Measurements from ENCODE around the gene ANKRD35. TPM values are rescaled to one million over a fixed set of nuclear protein-coding genes. Genes with fewer than 3 reads are reported as not detected.
A peak's percentile ranks its signal among the peaks of the same experiment; 100 is the strongest.

ANKRD35 gene
- total and polyA plus RNA-seq, 2 of the 8 experiments (the other 6 are each of a cell fraction or from before 2014, with no cell fraction given), result 1.6 to 3.0 TPM

GRCh38 chr1:145858238-145858900 is 27.3 kb downstream of the ANKRD35 start (continued):
- TF ChIP-seq, protein P1, sequence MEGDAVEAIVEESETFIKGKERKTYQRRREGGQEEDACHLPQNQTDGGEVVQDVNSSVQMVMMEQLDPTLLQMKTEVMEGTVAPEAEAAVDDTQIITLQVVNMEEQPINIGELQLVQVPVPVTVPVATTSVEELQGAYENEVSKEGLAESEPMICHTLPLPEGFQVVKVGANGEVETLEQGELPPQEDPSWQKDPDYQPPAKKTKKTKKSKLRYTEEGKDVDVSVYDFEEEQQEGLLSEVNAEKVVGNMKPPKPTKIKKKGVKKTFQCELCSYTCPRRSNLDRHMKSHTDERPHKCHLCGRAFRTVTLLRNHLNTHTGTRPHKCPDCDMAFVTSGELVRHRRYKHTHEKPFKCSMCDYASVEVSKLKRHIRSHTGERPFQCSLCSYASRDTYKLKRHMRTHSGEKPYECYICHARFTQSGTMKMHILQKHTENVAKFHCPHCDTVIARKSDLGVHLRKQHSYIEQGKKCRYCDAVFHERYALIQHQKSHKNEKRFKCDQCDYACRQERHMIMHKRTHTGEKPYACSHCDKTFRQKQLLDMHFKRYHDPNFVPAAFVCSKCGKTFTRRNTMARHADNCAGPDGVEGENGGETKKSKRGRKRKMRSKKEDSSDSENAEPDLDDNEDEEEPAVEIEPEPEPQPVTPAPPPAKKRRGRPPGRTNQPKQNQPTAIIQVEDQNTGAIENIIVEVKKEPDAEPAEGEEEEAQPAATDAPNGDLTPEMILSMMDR (IDR thresholded peaks at IDR 0.05; ENCODE audit: control extremely low read depth in 1 of 3, insufficient read depth in 1 of 3, low read depth in 1 of 3, low read length in 3 of 3), result no peak
- TF ChIP-seq SRF (IDR thresholded peaks at IDR 0.05; ENCODE audit: low read depth, low read length), result no peak
- TF ChIP-seq, protein P2, sequence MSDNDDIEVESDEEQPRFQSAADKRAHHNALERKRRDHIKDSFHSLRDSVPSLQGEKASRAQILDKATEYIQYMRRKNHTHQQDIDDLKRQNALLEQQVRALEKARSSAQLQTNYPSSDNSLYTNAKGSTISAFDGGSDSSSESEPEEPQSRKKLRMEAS (IDR thresholded peaks at IDR 0.05), result 0 out of 2 replicates have a peak, but pooled peaks have one; percentile 8
- no peak for TF ChIP-seq SP4 (IDR thresholded peaks at IDR 0.05; ENCODE audit: low read length)
- TF ChIP-seq TEAD4 (IDR thresholded peaks at IDR 0.05; ENCODE audit: low read depth, low read length), result 0 out of 2 replicates have a peak, but pooled peaks have one; percentile 3
- no peak for TF ChIP-seq EZH2 (IDR thresholded peaks at IDR 0.05; ENCODE audit: low read depth, low read length, severe bottlenecking)
- no peak for TF ChIP-seq CHD1 (IDR thresholded peaks at IDR 0.05; ENCODE audit: low read depth, low read length)
- TF ChIP-seq TCF12 (IDR thresholded peaks at IDR 0.05; ENCODE audit: low read depth, low read length), result no peak
- TF ChIP-seq, protein P3, sequence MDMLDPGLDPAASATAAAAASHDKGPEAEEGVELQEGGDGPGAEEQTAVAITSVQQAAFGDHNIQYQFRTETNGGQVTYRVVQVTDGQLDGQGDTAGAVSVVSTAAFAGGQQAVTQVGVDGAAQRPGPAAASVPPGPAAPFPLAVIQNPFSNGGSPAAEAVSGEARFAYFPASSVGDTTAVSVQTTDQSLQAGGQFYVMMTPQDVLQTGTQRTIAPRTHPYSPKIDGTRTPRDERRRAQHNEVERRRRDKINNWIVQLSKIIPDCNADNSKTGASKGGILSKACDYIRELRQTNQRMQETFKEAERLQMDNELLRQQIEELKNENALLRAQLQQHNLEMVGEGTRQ (IDR thresholded peaks at IDR 0.05; ENCODE audit: low read length), result no peak
- no peak for TF ChIP-seq RAD21 (IDR thresholded peaks at IDR 0.05 in 1 of 2, conservative IDR thresholded peaks at IDR 0.05 in 1 of 2; ENCODE audit: low read depth in 2 of 2, low read length in 2 of 2)
- no peak for TF ChIP-seq RXRA (IDR thresholded peaks at IDR 0.05; ENCODE audit: insufficient read depth, low read depth, low read length)
- TF ChIP-seq EGR1 (IDR thresholded peaks at IDR 0.05; ENCODE audit: borderline replicate concordance, low read depth, low read length), result peak; percentile 6; the same call in 1 of the 2 replicates
- TF ChIP-seq NANOG (IDR thresholded peaks at IDR 0.05; ENCODE audit: insufficient read depth, low read depth, low read length, poor library complexity, severe bottlenecking), result no peak
- no peak for TF ChIP-seq HDAC2 (IDR thresholded peaks at IDR 0.05; ENCODE audit: borderline replicate concordance in 1 of 2, low read depth in 2 of 2, low read length in 2 of 2)
- TF ChIP-seq FOSL1 (IDR thresholded peaks at IDR 0.05; ENCODE audit: insufficient read depth, low read depth, low read length), result no peak
- TF ChIP-seq TAF1 (IDR thresholded peaks at IDR 0.05; ENCODE audit: low read depth, low read length), result no peak
- no peak for TF ChIP-seq JUN (IDR thresholded peaks at IDR 0.05; ENCODE audit: low read depth, low read length)
- no peak for TF ChIP-seq POU5F1 (IDR thresholded peaks at IDR 0.05; ENCODE audit: low read depth, low read length)
- no peak for TF ChIP-seq CBX5 (IDR thresholded peaks at IDR 0.05; ENCODE audit: low read depth, low read length)

All from H1 (cell line).